ENCODE measurements around the gene CCNI.

CCNI gene

GRCh38 chr4:77122656-77123055 is 46.9 kb upstream of the CCNI start:
- TF ChIP-seq EZH2phosphoT487 (IDR thresholded peaks at IDR 0.05; ENCODE audit: low read length) (no peak), EZH2 (optimal IDR thresholded peaks at IDR 0.05; ENCODE audit: low read depth, low read length) (no peak)
- TF ChIP-seq, protein P1, sequence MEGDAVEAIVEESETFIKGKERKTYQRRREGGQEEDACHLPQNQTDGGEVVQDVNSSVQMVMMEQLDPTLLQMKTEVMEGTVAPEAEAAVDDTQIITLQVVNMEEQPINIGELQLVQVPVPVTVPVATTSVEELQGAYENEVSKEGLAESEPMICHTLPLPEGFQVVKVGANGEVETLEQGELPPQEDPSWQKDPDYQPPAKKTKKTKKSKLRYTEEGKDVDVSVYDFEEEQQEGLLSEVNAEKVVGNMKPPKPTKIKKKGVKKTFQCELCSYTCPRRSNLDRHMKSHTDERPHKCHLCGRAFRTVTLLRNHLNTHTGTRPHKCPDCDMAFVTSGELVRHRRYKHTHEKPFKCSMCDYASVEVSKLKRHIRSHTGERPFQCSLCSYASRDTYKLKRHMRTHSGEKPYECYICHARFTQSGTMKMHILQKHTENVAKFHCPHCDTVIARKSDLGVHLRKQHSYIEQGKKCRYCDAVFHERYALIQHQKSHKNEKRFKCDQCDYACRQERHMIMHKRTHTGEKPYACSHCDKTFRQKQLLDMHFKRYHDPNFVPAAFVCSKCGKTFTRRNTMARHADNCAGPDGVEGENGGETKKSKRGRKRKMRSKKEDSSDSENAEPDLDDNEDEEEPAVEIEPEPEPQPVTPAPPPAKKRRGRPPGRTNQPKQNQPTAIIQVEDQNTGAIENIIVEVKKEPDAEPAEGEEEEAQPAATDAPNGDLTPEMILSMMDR (IDR thresholded peaks at IDR 0.05; ENCODE audit: low read length), result no peak
- Histone ChIP-seq H3K9me3 (replicated peaks; ENCODE audit: insufficient read depth, low read length) (no peaks in the 10 kb centered on the region), H3K4me1 (ENCODE audit: low read length) (peaks cover 24% of the 10 kb centered on the region), H4K20me1 (ENCODE audit: insufficient read depth, low read length) (no peaks in the 10 kb centered on the region), H3K36me3 (replicated peaks; ENCODE audit: insufficient read depth, low read length) (no peaks in the 10 kb centered on the region), H3K9ac (ENCODE audit: low read length) (no peak overlapping the region), H3K4me2 (ENCODE audit: low read depth, low read length) (no peak overlapping the region), H3F3A (ENCODE audit: insufficient read depth, low read length) (peaks cover 3% of the 10 kb centered on the region; the same call in 1 of the 2 replicates), H3K4me3 (ENCODE audit: low read length) (no peak overlapping the region), H3K9me2 (replicated peaks; ENCODE audit: insufficient read depth, low read length) (no peaks in the 10 kb centered on the region), H3K27me3 (replicated peaks; ENCODE audit: insufficient read depth, low read length) (no peaks in the 10 kb centered on the region), H3K79me2 (ENCODE audit: low read length) (no peaks in the 10 kb centered on the region), H3K27ac (ENCODE audit: low read length) (no peak overlapping the region), H2AFZ (ENCODE audit: low read length) (no peak overlapping the region)
- DNase-seq, result no peak

DNA sequence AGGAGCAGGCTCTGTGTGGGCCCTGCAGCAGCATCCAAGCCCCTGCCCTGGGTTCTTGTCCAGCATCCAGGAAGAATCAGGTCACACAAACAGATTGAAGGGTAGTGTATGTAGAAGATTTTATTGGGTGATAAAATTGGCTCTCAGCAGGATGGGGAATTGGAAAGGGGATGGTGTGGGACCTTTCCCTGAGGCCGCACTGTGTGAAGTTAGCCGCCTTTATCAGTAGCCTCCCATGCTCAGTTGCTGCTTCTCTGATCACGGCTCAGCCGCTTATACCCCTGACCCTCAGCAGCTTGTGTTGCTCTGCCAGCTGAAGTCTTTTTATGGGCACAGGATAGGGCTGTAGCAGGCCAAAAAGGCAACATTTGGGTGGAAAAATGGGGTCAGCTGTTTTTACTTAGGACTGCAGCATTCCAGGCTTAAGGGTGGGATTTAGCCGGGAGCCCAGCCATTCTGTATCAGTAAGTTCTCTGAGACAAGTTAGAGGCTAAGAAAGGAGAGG is 46.0 kb upstream of the CCNI start:
- TF ChIP-seq, protein P1 (IDR thresholded peaks at IDR 0.05; ENCODE audit: low read length), result no peak
- no peak for TF ChIP-seq EZH2phosphoT487 (IDR thresholded peaks at IDR 0.05; ENCODE audit: low read length)
- Histone ChIP-seq H3K9me3 (replicated peaks; ENCODE audit: insufficient read depth, low read length) (no peaks in the 10 kb centered on the region), H2AFZ (ENCODE audit: low read length) (no peak overlapping the region), H3K27me3 (replicated peaks; ENCODE audit: insufficient read depth, low read length) (no peaks in the 10 kb centered on the region), H3K4me3 (ENCODE audit: low read length) (no peak overlapping the region), H3K4me2 (ENCODE audit: low read depth, low read length) (no peak overlapping the region), H3K4me1 (ENCODE audit: low read length) (peaks cover 17% of the 10 kb centered on the region), H3K79me2 (ENCODE audit: low read length) (no peaks in the 10 kb centered on the region), H3K27ac (ENCODE audit: low read length) (no peak overlapping the region), H3K9me2 (replicated peaks; ENCODE audit: insufficient read depth, low read length) (no peaks in the 10 kb centered on the region), H3K9ac (ENCODE audit: low read length) (no peak overlapping the region), H3F3A (ENCODE audit: insufficient read depth, low read length) (no peaks in the 10 kb centered on the region), H4K20me1 (ENCODE audit: insufficient read depth, low read length) (no peaks in the 10 kb centered on the region), H3K36me3 (replicated peaks; ENCODE audit: insufficient read depth, low read length) (no peaks in the 10 kb centered on the region)
- no peak for DNase-seq

- Histone ChIP-seq H3K79me2 (ENCODE audit: low read length) (no peaks in the 10 kb centered on the region), H3K27ac (ENCODE audit: low read length) (no peak overlapping the region), H3K9me3 (replicated peaks; ENCODE audit: insufficient read depth, low read length) (no peaks in the 10 kb centered on the region), H3K9ac (ENCODE audit: low read length) (no peak overlapping the region), H3F3A (ENCODE audit: insufficient read depth, low read length) (no peaks in the 10 kb centered on the region), H2AFZ (ENCODE audit: low read length) (no peak overlapping the region), H3K4me3 (ENCODE audit: low read length) (no peak overlapping the region), H3K36me3 (replicated peaks; ENCODE audit: insufficient read depth, low read length) (no peaks in the 10 kb centered on the region), H3K27me3 (replicated peaks; ENCODE audit: insufficient read depth, low read length) (no peaks in the 10 kb centered on the region), H3K4me2 (ENCODE audit: low read depth, low read length) (no peak overlapping the region), H4K20me1 (ENCODE audit: insufficient read depth, low read length) (no peaks in the 10 kb centered on the region), H3K9me2 (replicated peaks; ENCODE audit: insufficient read depth, low read length) (no peaks in the 10 kb centered on the region), H3K4me1 (ENCODE audit: low read length) (peaks cover 17% of the 10 kb centered on the region)
- DNase-seq, result no peak
- no peak for TF ChIP-seq EZH2phosphoT487 (IDR thresholded peaks at IDR 0.05; ENCODE audit: low read length)
- TF ChIP-seq, protein P1 (IDR thresholded peaks at IDR 0.05; ENCODE audit: low read length), result no peak
- no peak for TF ChIP-seq EZH2 (optimal IDR thresholded peaks at IDR 0.05; ENCODE audit: low read depth, low read length)
These were observed 45.2 kb upstream of the CCNI start for GRCh38 chr4:77120886-77121508.

All from MM.1S (cell line).